MCF 10A (cell line): ENCODE measurements around the gene FNIP2. TPM values are rescaled to one million over a fixed set of nuclear protein-coding genes. Genes with fewer than 3 reads are reported as not detected.
A peak's percentile ranks its signal among the peaks of the same experiment; 100 is the strongest.
"Not testable (repeated sequence)": the region's sequence is repeated elsewhere in the genome, so short reads cannot be mapped to it uniquely, and the experiment has no call there.

ENCODE experiments used
- BruUV-seq: library from RNA; stranded (reverse); fragments of 400-500 nt; replicated peaks from 2 replicates; lab custom pipeline; 2021; lab: Mats Ljungman, UMichigan
- CTCF ChIA-PET: fragments of 300-600 bp; sonication (Branson Sonifier 250); formaldehyde crosslinking; extraction: SDS; loops from one replicate; lab custom pipeline; 2021; ENCODE audit warnings: antibody characterized with exemption, inconsistent platforms; lab: Yijun Ruan, JAX
- POLR2A ChIA-PET: fragments of 300-600, 350-650 bp; sonication (Branson Sonifier 250); formaldehyde crosslinking; extraction: SDS; loops from one replicate; lab custom pipeline; 2020; ENCODE audit warnings: antibody characterized with exemption, inconsistent platforms; lab: Yijun Ruan, JAX
- DNase-seq: peaks from one replicate; pipeline ENCODE4 v3.0.0-alpha.2; 2018; ENCODE audit not compliant: unreplicated experiment
- H3K27ac Mint-ChIP-seq: one replicate; pipeline ENCODE4 v1.8.0; 2022; ENCODE audit warnings: mild to moderate bottlenecking, low read depth, mixed read lengths; ENCODE audit not compliant: unreplicated experiment
- H3K27me3 Mint-ChIP-seq: one replicate; pipeline ENCODE4 v1.8.0; 2022; ENCODE audit warnings: mixed read lengths; ENCODE audit not compliant: insufficient read depth, unreplicated experiment
- H3K36me3 Mint-ChIP-seq: one replicate; pipeline ENCODE4 v1.8.0; 2022; ENCODE audit warnings: mild to moderate bottlenecking, moderate library complexity, mixed read lengths; ENCODE audit not compliant: insufficient read depth, unreplicated experiment
- H3K4me1 Mint-ChIP-seq: one replicate; pipeline ENCODE4 v1.8.0; 2022; ENCODE audit warnings: mixed read lengths; ENCODE audit not compliant: insufficient read depth, unreplicated experiment
- H3K4me3 Mint-ChIP-seq: one replicate; pipeline ENCODE4 v1.8.0; 2022; ENCODE audit warnings: mild to moderate bottlenecking, moderate library complexity, mixed read lengths; ENCODE audit not compliant: unreplicated experiment
- H3K9me3 Mint-ChIP-seq: one replicate; pipeline ENCODE4 v1.8.0; 2022; ENCODE audit warnings: mixed read lengths; ENCODE audit not compliant: unreplicated experiment
- CTCF ChIP-seq: fragments of 200-600 bp; IDR thresholded peaks from one replicate; pipeline ENCODE4 v1.8.0; 2022; ENCODE audit warnings: antibody characterized with exemption, mild to moderate bottlenecking; ENCODE audit not compliant: unreplicated experiment
- intact Hi-C: fragments of 100-400 bp; cut with micrococcal nuclease; formaldehyde crosslinking; loops from 2 replicates; pipeline ENCODE4 v1.14.1; 2022
- total RNA-seq: library from RNA; stranded (reverse); gene quantifications from 2 replicates; pipeline ENCODE4 v1.2.3, GENCODE V29; 2022

The FNIP2 gene
- total RNA-seq, 1 experiment from 2014 or later: 6.4 TPM

- Mint-ChIP-seq H3K36me3 (no peaks in the 10 kb centered on the region), H3K4me3 (no peak overlapping the region), H3K9me3 (no peaks in the 10 kb centered on the region), H3K4me1 (peaks cover 4% of the 10 kb centered on the region), H3K27me3 (no peaks in the 10 kb centered on the region), H3K27ac (no peak overlapping the region)
- DNase-seq: no peak
- no peak for TF ChIP-seq CTCF
- ChIA-PET CTCF (interaction anchor here (0.6 to 1.0 kb wide), 3 partner anchors 22 to 93 kb away, joined by 3 to 5 read pairs (median 4); no protein-coding TSS in a partner anchor), POLR2A (interaction anchor here (1.6 kb wide), 1 partner anchor 10 kb away, joined by 5 read pairs; no protein-coding TSS in a partner anchor)
- no TSS peak for BruUV-seq
- intact Hi-C loops: no loop called here
Observed at GRCh38 chr4:158827543-158827981, 58.7 kb downstream of the FNIP2 start.

- BruUV-seq, H3K9me3 Mint-ChIP-seq, DNase-seq, H3K4me1 Mint-ChIP-seq, intact Hi-C loops, H3K4me3 Mint-ChIP-seq, H3K27ac Mint-ChIP-seq, H3K36me3 Mint-ChIP-seq, H3K27me3 Mint-ChIP-seq: not testable (repeated sequence)
- ChIA-PET POLR2A (interaction anchor here (0.6 to 1.6 kb wide), 2 partner anchors 9 kb away, joined by 3 to 5 read pairs; no protein-coding TSS in a partner anchor), CTCF (interaction anchor here (0.5 to 1.0 kb wide), 6 partner anchors 23 to 157 kb away, joined by 3 to 5 read pairs (median 3); no protein-coding TSS in a partner anchor)
Observed at GRCh38 chr4:158828151-158828550, 59.3 kb downstream of the FNIP2 start.

- TF ChIP-seq CTCF: no peak
- H3K36me3 Mint-ChIP-seq: peaks cover 9% of the 10 kb centered on the region
- BruUV-seq: no TSS peak
- POLR2A ChIA-PET: no interaction called here
- intact Hi-C loops: no loop called here
- no peak for DNase-seq
- H3K27ac Mint-ChIP-seq: peak overlapping the region; percentile 8
- H3K4me1 Mint-ChIP-seq: peaks cover 7% of the 10 kb centered on the region
- CTCF ChIA-PET: no interaction called here
- H3K4me3 Mint-ChIP-seq: no peak overlapping the region
- no peaks in the 10 kb centered on the region for H3K9me3 Mint-ChIP-seq
- no peaks in the 10 kb centered on the region for H3K27me3 Mint-ChIP-seq
Observed at GRCh38 chr4:158829254-158829653, 60.4 kb downstream of the FNIP2 start.

- Mint-ChIP-seq H3K4me3 (no peak overlapping the region), H3K27me3 (no peaks in the 10 kb centered on the region), H3K36me3 (peaks cover 9% of the 10 kb centered on the region), H3K4me1 (peaks cover 6% of the 10 kb centered on the region), H3K27ac (no peak overlapping the region), H3K9me3 (no peaks in the 10 kb centered on the region)
- TF ChIP-seq CTCF: no peak
- no TSS peak for BruUV-seq
- ChIA-PET POLR2A (interaction anchor here (0.7 kb wide), 1 partner anchor 110 kb away, joined by 3 read pairs; no protein-coding TSS in a partner anchor), CTCF (interaction anchor here (0.5 to 1.2 kb wide), 3 partner anchors 15 to 74 kb away, joined by 3 to 4 read pairs (median 3); no protein-coding TSS in a partner anchor)
- DNase-seq: no peak
- intact Hi-C loops: no loop called here
Observed at GRCh38 chr4:158833602-158834001, 64.8 kb downstream of the FNIP2 start.
